Tibial nerve (tissue), 4 donors: ENCODE data around the gene INPP4B. TPM values are rescaled to one million over a fixed set of nuclear protein-coding genes. Genes with fewer than 3 reads are reported as not detected.

ENCODE experiments used
- DNase-seq, 2 donors: peaks; one replicate each; pipeline ENCODE4 v3.0.0-alpha.2; 2019; ENCODE audit warnings: low spot score in 2 of 2
- H3K27ac ChIP-seq, 4 donors: fragments of 200-600 bp; sonication (generic) in 3 of 4; one replicate each; pipeline ENCODE4 v1.5.1; 2017 to 2019; ENCODE audit warnings: mild to moderate bottlenecking in 1 of 4
- H3K27me3 ChIP-seq, 2 donors: fragments of 200-600 bp; sonication (generic) in 1 of 2; one replicate each; pipeline versions ENCODE4 v1.5.1 to v1.6.0; 2017 to 2019
- H3K36me3 ChIP-seq, 3 donors: fragments of 200-600 bp; sonication (generic); one replicate each; pipeline ENCODE4 v1.5.1; 2018 to 2019
- H3K4me1 ChIP-seq, 4 donors: fragments of 200-600 bp; sonication (generic) in 3 of 4; one replicate each; pipeline ENCODE4 v1.5.1; 2017 to 2019
- H3K4me3 ChIP-seq, 4 donors: fragments of 200-600 bp; sonication (generic) in 3 of 4; one replicate each; pipeline ENCODE4 v1.5.1; 2017 to 2019; ENCODE audit warnings: mild to moderate bottlenecking in 1 of 4, moderate library complexity in 1 of 4
- H3K9me3 ChIP-seq, 4 donors: fragments of 200-600 bp; sonication (generic) in 3 of 4; one replicate each; pipeline ENCODE4 v1.5.1; 2017 to 2019
- EP300 ChIP-seq, 2 donors: sonication (generic); formaldehyde crosslinking; IDR thresholded peaks; one replicate each; pipeline ENCODE4 v1.6.1; 2017; ENCODE audit warnings: antibody characterized with exemption in 2 of 2, mild to moderate bottlenecking in 1 of 2
- POLR2A ChIP-seq, 2 donors: fragments of 450-650 bp; IDR thresholded peaks; one replicate each; pipeline ENCODE4 v1.6.1; 2017; ENCODE audit warnings: antibody characterized with exemption in 2 of 2, mild to moderate bottlenecking in 2 of 2, moderate library complexity in 2 of 2
- WGBS, 2 donors: methylation state at CpG; one replicate each; pipeline ENCODE4 v1.1.5; 2018; 5-methylcytosine and 5-hydroxymethylcytosine counted together
- total RNA-seq, 4 donors: library from RNA; depleted of rRNA; stranded (reverse); fragments of >200 nt; gene quantifications; one replicate each; pipeline ENCODE4 v1.1.0, GENCODE V29; 2016
- TF ChIP-seq, protein P1 (sequence below), 5 experiments: fragments of 200-600 bp in 3 of 5; fragments of 450-650 bp in 2 of 5; sonication (generic) in 3 of 5; IDR thresholded peaks; one replicate each; pipeline ENCODE4 v1.5.1; 2016 to 2019; ENCODE audit warnings: antibody characterized with exemption in 5 of 5, mild to moderate bottlenecking in 3 of 5, moderate library complexity in 2 of 5

The INPP4B gene
- total RNA-seq, 4 donors from 2014 or later = 16.3 to 32.4 (median 24.8) TPM

DNA sequence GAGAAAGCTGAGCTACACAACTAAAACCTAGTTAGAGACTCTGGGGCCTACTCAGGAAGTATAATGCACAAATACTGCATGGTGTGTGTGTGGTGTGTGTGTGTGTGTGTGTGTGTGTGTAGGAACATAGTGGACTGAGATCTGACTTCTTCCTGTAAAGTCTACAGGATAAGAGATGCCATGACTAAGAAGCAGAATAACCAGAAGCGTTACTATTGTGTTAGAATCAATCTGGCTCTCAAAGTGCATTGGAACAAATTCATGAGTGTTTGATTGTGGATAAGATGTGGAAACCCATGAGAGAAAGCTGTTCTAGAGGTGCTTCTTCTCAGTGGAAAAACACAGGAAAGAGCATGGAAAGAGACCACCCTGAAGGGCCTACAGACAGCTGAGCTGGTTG is 302.1 kb downstream of the INPP4B start:
- Histone ChIP-seq H3K27ac (no peak overlapping the region), H3K27me3 (no peaks in the 10 kb centered on the region), H3K4me1 (no peaks in the 10 kb centered on the region), H3K9me3 (no peaks in the 10 kb centered on the region), H3K4me3 (no peak overlapping the region), H3K36me3 (no peaks in the 10 kb centered on the region)
- WGBS, 2 donors = 80 to 91% methylated on average over 1 of the region's 1 CpG
- DNase-seq = no peak
- TF ChIP-seq, protein P1, sequence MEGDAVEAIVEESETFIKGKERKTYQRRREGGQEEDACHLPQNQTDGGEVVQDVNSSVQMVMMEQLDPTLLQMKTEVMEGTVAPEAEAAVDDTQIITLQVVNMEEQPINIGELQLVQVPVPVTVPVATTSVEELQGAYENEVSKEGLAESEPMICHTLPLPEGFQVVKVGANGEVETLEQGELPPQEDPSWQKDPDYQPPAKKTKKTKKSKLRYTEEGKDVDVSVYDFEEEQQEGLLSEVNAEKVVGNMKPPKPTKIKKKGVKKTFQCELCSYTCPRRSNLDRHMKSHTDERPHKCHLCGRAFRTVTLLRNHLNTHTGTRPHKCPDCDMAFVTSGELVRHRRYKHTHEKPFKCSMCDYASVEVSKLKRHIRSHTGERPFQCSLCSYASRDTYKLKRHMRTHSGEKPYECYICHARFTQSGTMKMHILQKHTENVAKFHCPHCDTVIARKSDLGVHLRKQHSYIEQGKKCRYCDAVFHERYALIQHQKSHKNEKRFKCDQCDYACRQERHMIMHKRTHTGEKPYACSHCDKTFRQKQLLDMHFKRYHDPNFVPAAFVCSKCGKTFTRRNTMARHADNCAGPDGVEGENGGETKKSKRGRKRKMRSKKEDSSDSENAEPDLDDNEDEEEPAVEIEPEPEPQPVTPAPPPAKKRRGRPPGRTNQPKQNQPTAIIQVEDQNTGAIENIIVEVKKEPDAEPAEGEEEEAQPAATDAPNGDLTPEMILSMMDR (IDR thresholded peaks at IDR 0.05) = no peak
- TF ChIP-seq EP300 (IDR thresholded peaks at IDR 0.05) (no peak), POLR2A (IDR thresholded peaks at IDR 0.05) (no peak)

- H3K4me3 ChIP-seq = no peak overlapping the region
- WGBS, 2 donors = 81 to 84% methylated on average over 2 of the region's 2 CpGs
Observed at GRCh38 chr4:142540483-142540804, 305.7 kb downstream of the INPP4B start.

DNA sequence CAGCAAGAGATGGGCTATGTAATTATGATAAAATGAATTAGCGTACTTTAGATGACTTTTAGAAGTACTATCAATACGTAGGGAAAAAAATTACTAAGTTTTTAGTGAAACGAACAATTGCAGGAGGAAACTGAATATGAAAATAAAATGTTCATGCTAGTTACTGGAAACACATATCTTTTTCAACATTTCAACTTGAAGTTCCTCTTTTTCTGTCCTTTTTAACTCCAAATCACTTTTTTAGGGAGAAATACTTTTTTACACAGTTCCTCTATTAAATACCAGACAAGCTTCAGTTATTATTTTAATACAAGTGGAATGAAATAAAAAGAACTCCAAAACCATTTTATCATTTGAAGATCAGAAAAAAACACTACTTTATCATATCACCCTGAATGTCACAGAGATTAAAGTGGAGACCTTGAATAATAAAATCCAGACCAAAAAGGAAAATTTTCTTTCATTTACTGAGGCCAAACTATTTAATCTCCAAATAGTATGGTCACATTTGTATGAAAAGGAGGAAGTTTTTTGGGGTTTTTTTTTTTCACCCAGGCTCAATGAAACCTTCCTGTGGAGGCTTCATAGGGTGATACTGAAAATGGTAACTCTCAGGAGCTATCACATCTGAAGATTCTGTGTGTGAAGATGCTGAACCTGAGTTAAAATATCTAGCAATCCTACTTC is 306.2 kb downstream of the INPP4B start:
- WGBS, 2 donors = 39 to 47% methylated on average over 3 of the region's 3 CpGs
- TF ChIP-seq POLR2A (IDR thresholded peaks at IDR 0.05) (no peak), EP300 (IDR thresholded peaks at IDR 0.05) (no peak)
- TF ChIP-seq, protein P1 (IDR thresholded peaks at IDR 0.05) = no peak
- no peaks in the 10 kb centered on the region for H3K36me3 ChIP-seq
- H3K9me3 ChIP-seq = no peaks in the 10 kb centered on the region
- H3K27ac ChIP-seq = no peak overlapping the region
- no peak overlapping the region for H3K4me3 ChIP-seq
- no peak for DNase-seq
- no peaks in the 10 kb centered on the region for H3K27me3 ChIP-seq
- H3K4me1 ChIP-seq = no peaks in the 10 kb centered on the region

More at GRCh38 chr4:142540483-142540804, 305.7 kb downstream of the INPP4B start:
- no peak for TF ChIP-seq POLR2A (IDR thresholded peaks at IDR 0.05)
- no peak for TF ChIP-seq EP300 (IDR thresholded peaks at IDR 0.05)
- TF ChIP-seq, protein P1 (IDR thresholded peaks at IDR 0.05) = no peak
- Histone ChIP-seq H3K36me3 (no peaks in the 10 kb centered on the region), H3K4me1 (no peaks in the 10 kb centered on the region), H3K27me3 (no peaks in the 10 kb centered on the region), H3K9me3 (no peaks in the 10 kb centered on the region), H3K27ac (no peak overlapping the region)
- DNase-seq = no peak

GRCh38 chr4:142535009-142535408 is 311.1 kb downstream of the INPP4B start:
- 72 to 78% methylated on average over 1 of the region's 1 CpG for WGBS, 2 donors
- H3K9me3 ChIP-seq = no peaks in the 10 kb centered on the region
- no peak overlapping the region for H3K27ac ChIP-seq
- no peak for DNase-seq
- H3K4me1 ChIP-seq = no peaks in the 10 kb centered on the region
- H3K4me3 ChIP-seq = no peak overlapping the region
- TF ChIP-seq, protein P1 (IDR thresholded peaks at IDR 0.05) = no peak
- TF ChIP-seq EP300 (IDR thresholded peaks at IDR 0.05) (no peak), POLR2A (IDR thresholded peaks at IDR 0.05) (no peak)
- H3K27me3 ChIP-seq = no peaks in the 10 kb centered on the region
- no peaks in the 10 kb centered on the region for H3K36me3 ChIP-seq

GRCh38 chr4:142532054-142532453 is 314.0 kb downstream of the INPP4B start:
- H3K9me3 ChIP-seq = no peaks in the 10 kb centered on the region
- H3K27ac ChIP-seq = no peak overlapping the region
- H3K36me3 ChIP-seq = no peaks in the 10 kb centered on the region
- no peaks in the 10 kb centered on the region for H3K27me3 ChIP-seq
- no peak for DNase-seq
- no peaks in the 10 kb centered on the region for H3K4me1 ChIP-seq
- H3K4me3 ChIP-seq = no peak overlapping the region
- TF ChIP-seq EP300 (IDR thresholded peaks at IDR 0.05) = no peak
- TF ChIP-seq, protein P1 (IDR thresholded peaks at IDR 0.05) = no peak
- no peak for TF ChIP-seq POLR2A (IDR thresholded peaks at IDR 0.05)
- 84 to 85% methylated on average over 5 of the region's 5 CpGs for WGBS, 2 donors
